ENCODE measurements around the gene CAPNS2.
"Not testable (repeated sequence)": the region's sequence is repeated elsewhere in the genome, so short reads cannot be mapped to it uniquely, and the experiment has no call there.

CAPNS2 gene

DNA sequence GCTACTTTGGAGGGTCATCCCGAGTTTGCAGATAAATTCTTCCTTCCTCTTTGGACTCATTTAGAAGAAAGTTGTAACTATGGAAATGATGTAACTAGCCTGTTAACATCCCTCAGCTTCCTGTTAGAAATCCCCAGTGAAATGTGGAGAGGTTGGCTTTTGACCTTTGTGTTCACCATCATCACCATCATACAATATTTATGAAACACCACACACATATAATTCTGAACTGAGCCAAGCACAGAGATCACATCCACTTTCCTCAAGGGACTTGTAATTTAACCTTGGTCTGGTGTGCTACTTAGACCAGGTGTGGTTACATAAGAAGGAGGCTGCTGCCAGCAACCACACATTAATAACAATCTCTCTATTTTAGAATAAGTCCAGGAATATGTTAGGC is 2.5 kb downstream of the CAPNS2 start:
- DNase-seq, result no peak

DNA sequence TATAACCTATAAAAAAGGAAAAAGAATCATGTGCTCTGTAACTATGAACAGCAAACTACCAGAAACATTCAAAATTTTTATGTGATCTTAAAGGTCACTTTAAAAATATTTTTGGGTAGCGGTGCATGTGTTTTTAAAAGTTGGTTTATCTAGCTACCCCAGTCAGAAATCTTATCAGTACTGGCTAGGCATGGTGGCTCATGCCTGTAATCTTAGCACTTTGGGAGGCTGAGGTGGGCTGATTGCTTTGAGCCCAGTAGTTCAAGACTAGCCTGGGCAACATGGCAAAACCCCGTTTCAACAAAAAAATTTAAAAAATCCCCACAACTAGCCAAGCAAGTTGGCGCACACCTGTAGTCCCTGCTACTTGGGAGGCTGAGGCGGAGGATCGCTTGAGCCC is 3.7 kb downstream of the CAPNS2 start:
- no peak for DNase-seq

DNA sequence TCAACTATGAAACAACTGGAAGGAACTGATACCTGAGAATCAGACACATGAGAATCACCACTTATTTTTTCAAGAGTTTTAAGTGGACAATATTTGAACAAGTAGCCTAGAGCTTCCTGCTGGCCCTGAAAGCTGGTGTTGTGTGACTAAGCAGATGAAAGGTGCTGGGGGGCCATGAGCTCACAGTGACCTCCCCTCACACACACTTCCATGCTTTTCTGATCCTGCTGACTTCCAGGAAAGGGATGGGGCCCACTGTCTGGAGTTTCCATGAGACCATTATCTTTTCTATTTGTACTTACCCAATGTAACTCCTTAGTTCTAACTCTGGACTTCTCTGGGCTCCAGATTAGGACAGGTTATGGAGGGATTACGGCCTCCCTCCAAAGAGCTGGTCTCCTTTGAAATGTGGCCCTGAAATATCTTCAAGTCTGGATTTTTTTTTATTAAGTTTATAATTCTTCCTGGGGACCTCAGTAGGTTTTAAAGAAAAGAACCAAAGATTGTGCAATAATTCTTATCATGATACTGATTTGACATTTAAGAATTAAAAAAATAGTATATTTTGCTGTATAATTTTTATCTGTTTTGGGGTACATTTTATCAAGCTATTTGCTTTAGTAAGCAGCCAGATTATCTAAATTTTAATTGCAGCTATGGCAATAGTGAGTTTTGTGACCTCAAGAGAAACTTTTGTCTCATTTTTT is 4.9 kb downstream of the CAPNS2 start:
- no peak for DNase-seq

GRCh38 chr16:55572439-55572838 is 6.0 kb downstream of the CAPNS2 start:
- DNase-seq, result no peak

GRCh38 chr16:55574811-55575210 is 8.3 kb downstream of the CAPNS2 start:
- DNase-seq, result no peak

GRCh38 chr16:55575496-55575895 is 9.0 kb downstream of the CAPNS2 start:
- DNase-seq, result no peak

- DNase-seq, result no peak
Observed at GRCh38 chr16:55576384-55576783, 9.9 kb downstream of the CAPNS2 start.

DNA sequence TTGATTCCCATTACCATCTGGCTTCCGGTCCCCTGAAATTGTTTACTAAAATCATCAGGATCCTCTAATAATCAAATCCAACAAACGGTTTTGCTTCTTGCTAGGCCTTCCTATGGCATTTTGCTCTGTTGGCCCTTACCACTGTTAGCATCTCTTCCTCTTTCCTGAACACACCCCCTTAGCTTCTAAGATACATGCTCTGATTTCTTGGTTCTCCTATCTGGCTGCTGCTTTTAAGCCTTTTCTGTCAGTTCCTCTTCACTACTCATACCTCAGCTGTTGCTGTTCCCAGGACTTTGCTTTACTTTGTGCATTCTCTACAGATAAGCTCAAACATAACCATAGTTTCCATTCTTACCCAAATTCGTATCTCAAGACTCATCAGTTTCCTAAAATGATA is 11.4 kb downstream of the CAPNS2 start:
- DNase-seq, result no peak

DNA sequence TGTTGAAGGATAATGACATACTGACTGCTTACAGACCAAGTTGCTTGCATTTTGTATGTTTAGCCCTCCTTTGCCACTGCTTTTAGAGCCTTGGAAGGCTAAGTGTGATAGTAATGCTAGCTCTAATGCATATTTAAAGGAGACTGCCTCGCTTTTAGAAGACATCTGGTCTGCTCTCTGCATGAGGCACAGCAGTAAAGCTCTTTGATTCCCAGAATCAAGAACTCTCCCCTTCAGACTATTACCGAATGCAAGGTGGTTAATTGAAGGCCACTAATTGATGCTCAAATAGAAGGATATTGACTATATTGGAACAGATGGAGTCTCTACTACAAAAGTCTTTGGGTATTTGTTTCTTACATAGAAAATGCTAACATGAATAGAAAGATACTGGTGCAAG is 19.1 kb downstream of the CAPNS2 start:
- DNase-seq, result no peak

GRCh38 chr16:55588799-55589198 is 22.3 kb downstream of the CAPNS2 start:
- DNase-seq, result no peak

GRCh38 chr16:55592306-55592705 is 25.8 kb downstream of the CAPNS2 start:
- no peak for DNase-seq

DNA sequence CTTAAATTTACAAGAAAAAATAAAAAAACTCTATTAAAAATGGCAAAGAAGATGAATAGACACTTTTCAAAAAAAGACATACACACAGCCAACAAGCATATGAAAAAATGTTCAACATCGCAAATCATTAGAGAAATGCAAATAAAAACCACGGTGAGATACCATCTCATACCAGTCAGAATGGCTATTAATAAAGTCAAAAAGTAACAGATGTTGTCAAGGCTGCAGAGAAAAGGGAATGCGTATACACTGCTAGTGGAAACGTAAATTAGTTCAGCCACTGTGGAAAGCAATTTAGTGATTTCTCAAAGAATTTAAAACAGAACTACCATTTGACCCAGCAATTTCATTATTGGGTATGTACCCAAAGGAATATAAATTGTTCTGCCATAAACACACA is 31.4 kb downstream of the CAPNS2 start:
- DNase-seq, result no peak

DNA sequence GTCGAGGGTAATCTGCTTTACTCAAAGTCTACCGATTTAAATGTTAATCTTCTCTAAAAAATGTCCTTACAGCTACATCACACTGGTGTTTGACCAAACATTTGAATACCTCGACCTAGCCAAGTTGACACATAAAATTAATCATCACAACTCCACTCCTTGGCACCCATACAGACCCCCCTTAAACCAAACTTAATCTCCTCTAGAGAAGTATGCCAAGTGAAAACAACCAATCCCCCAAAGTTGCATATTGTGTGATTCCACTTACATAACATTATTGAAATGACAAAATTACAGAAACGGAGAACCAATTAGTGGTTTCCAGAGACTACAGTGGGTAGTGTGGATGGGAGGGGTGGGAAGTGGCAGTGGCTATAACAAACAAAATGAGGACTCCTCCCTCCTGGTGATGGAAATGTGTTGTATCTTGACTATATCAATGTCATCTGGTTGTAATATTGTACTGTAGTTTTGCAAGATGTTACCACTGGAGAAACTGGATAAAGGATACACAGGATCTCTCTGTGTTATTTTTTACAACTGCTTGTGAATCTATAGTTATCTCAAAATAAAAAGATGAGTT is 39.4 kb downstream of the CAPNS2 start:
- DNase-seq, result no peak

GRCh38 chr16:55613613-55614335 is 47.3 kb downstream of the CAPNS2 start:
- no peak for DNase-seq

- no peak for DNase-seq
Observed at GRCh38 chr16:55615071-55615470, 48.6 kb downstream of the CAPNS2 start.

- DNase-seq, result not testable (repeated sequence)
Observed at GRCh38 chr16:55615670-55616069, 49.2 kb downstream of the CAPNS2 start.

Measured in NCI-H1048 (cell line).